NT2/D1 (cell line): ENCODE measurements around the gene SEC14L1.

Experiments
- DNase-seq: peaks from one replicate; pipeline ENCODE4 v3.0.0-alpha.2; 2011; ENCODE audit warnings: low read depth, low spot score
- H3K27me3 ChIP-seq: 2 replicates; pipeline ENCODE4 v1.6.0; 2011; ENCODE audit warnings: mild to moderate bottlenecking; ENCODE audit not compliant: insufficient read length, insufficient read depth
- H3K36me3 ChIP-seq: 2 replicates; pipeline ENCODE4 v1.6.1; 2011; ENCODE audit warnings: mild to moderate bottlenecking, low read length, mixed read lengths; ENCODE audit not compliant: insufficient read depth, insufficient read length
- H3K4me1 ChIP-seq: 2 replicates; pipeline ENCODE4 v1.5.1; 2011; ENCODE audit not compliant: insufficient read depth, insufficient read length
- H3K4me3 ChIP-seq: 2 replicates; pipeline ENCODE4 v1.5.1; 2011; ENCODE audit warnings: low read depth; ENCODE audit not compliant: insufficient read length
- H3K9ac ChIP-seq: 2 replicates; pipeline ENCODE4 v1.6.0; 2011; ENCODE audit warnings: low read depth; ENCODE audit not compliant: insufficient read length
- H3K9me3 ChIP-seq: 2 replicates; pipeline ENCODE4 v1.5.1; 2011; ENCODE audit warnings: mild to moderate bottlenecking, low read length; ENCODE audit not compliant: insufficient read depth
- SUZ12 ChIP-seq: IDR thresholded peaks from 2 replicates; pipeline ENCODE4 v1.6.1; 2011; ENCODE audit not compliant: insufficient read length, insufficient read depth; ENCODE audit errors: extremely low read depth
- YY1 ChIP-seq: IDR thresholded peaks from 2 replicates; pipeline ENCODE4 v1.6.1; 2011; ENCODE audit not compliant: insufficient read length, insufficient read depth
- ZNF274 ChIP-seq: IDR thresholded peaks from 2 replicates; pipeline ENCODE4 v1.6.1; 2011; ENCODE audit warnings: mild to moderate bottlenecking, low read depth, low read length

Gene SEC14L1

DNA sequence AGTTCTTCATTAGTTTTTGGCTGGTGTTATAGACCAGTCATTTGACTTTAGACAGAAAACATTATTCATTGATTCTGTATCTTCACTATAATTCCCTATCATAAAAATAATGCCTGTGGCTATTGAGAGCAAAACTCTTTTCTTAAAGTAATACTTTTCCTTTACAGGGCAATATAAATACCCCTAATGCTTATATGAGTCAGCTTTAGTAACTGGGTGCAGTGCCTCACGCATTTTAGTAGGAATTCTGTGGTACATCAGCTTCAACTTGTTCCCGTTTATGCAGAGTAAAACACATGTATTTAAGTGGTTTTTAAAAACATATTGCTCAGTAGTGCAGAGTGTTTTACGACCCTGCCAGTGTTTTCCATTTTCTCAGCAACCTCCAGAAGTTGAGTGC is 68.1 kb downstream of the SEC14L1 start:
- Histone ChIP-seq H3K4me3 (no peak overlapping the region), H3K27me3 (no peaks in the 10 kb centered on the region), H3K4me1 (peaks cover 22% of the 10 kb centered on the region), H3K9ac (no peak overlapping the region), H3K36me3 (peaks cover 90% of the 10 kb centered on the region), H3K9me3 (no peaks in the 10 kb centered on the region)
- no peak for DNase-seq
- TF ChIP-seq SUZ12 (no peak), ZNF274 (no peak), YY1 (no peak)

DNA sequence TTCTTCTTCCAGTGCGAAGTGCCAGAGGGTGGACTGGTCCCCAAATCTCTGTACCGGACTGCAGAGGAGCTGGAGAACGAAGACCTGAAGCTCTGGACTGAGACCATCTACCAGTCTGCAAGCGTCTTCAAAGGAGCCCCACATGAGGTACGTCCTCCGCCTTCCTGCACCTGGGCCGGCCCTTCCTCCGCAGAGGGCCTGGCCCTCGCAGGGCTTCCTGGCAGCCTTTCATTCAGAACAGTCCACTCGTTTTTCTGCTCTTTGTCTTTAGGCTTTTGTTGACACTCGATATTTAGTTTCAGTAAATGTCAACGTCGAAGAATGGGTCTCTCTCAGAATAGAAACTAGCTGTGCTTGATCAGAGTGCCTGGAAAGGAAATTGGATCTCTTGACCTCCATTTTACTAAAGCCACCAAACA is 68.6 kb downstream of the SEC14L1 start:
- H3K36me3 ChIP-seq, result peaks cover 94% of the 10 kb centered on the region
- TF ChIP-seq ZNF274 (no peak), SUZ12 (no peak), YY1 (no peak)
- H3K9me3 ChIP-seq, result no peaks in the 10 kb centered on the region
- H3K4me1 ChIP-seq, result peaks cover 22% of the 10 kb centered on the region
- DNase-seq, result no peak
- H3K27me3 ChIP-seq, result no peaks in the 10 kb centered on the region
- H3K4me3 ChIP-seq, result no peak overlapping the region
- H3K9ac ChIP-seq, result no peak overlapping the region

DNA sequence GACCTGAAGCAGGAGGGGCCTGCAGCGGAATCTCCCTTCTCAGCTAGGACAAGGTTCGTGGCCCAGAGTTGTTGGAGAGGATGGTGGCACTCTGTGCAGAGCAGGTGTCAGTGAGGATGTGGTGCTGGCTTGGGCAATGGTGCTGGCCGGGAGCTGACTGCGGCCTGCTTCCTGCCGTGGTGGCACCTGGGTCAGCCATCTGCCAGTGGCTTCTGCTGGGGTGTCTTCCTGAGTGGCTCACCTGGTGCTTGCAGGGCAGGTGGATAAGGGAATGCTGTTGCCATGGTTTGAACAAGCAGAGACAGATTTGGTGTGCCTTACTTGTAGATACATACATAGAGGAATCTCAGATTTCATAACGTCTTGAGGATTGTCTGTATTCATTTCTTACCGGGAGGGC is 69.6 kb downstream of the SEC14L1 start:
- H3K36me3 ChIP-seq, result peaks cover 94% of the 10 kb centered on the region
- H3K27me3 ChIP-seq, result no peaks in the 10 kb centered on the region
- H3K9ac ChIP-seq, result no peak overlapping the region
- no peak for TF ChIP-seq SUZ12
- no peak for TF ChIP-seq ZNF274
- TF ChIP-seq YY1, result no peak
- no peak overlapping the region for H3K4me3 ChIP-seq
- H3K4me1 ChIP-seq, result peaks cover 22% of the 10 kb centered on the region
- DNase-seq, result no peak
- H3K9me3 ChIP-seq, result no peaks in the 10 kb centered on the region

DNA sequence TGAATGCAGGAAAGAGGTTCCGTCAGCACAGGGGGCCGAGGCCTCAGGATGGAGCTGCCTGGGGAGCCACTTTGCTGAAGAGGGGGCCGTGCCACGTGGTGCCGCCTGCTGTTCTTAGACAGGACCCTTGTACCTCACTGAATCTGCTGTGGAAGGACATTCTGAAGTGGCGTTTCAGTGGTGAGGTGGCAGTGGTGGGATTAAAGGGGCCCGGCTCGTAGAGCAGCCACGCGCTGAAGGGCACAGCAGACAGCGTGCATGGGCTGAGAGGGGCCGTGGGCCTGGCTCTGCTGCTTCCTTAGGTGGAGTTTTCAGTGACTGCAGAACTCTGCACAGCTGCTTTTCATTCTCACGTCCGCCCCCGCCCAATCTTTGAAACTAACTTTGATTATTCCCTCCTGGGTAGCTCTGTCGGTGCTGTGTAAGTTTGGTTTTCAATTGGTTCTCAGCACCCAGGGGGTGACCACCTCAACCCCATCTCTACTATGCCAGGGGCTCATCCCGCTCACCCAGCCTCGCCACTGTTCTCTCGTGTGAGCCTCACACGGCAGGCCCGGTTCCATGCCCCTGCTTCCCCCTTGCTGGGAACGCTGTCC is 70.3 kb downstream of the SEC14L1 start:
- DNase-seq, result no peak
- Histone ChIP-seq H3K27me3 (no peaks in the 10 kb centered on the region), H3K4me1 (peaks cover 22% of the 10 kb centered on the region), H3K9ac (no peak overlapping the region), H3K4me3 (no peak overlapping the region), H3K36me3 (peaks cover 90% of the 10 kb centered on the region), H3K9me3 (no peaks in the 10 kb centered on the region)
- TF ChIP-seq ZNF274 (no peak), YY1 (no peak), SUZ12 (no peak)

DNA sequence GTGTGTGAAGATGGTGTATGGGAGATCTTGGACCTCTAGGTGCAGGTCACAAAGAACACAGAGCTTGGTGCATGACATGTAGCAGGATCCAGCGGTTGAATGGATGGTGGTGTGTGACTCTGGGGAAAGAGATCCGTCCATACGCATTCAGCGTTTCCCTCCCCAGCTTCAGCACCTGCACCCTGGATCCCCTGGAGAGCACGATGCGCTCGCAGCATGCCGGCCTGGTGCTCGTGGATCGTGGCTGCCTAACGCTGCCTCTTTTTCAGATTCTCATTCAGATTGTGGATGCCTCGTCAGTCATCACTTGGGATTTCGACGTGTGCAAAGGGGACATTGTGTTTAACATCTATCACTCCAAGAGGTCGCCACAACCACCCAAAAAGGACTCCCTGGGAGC is 70.9 kb downstream of the SEC14L1 start:
- H3K36me3 ChIP-seq, result peaks cover 90% of the 10 kb centered on the region
- peaks cover 22% of the 10 kb centered on the region for H3K4me1 ChIP-seq
- no peak for DNase-seq
- no peak overlapping the region for H3K9ac ChIP-seq
- no peaks in the 10 kb centered on the region for H3K9me3 ChIP-seq
- TF ChIP-seq SUZ12 (no peak), YY1 (no peak), ZNF274 (no peak)
- no peaks in the 10 kb centered on the region for H3K27me3 ChIP-seq
- no peak overlapping the region for H3K4me3 ChIP-seq

DNA sequence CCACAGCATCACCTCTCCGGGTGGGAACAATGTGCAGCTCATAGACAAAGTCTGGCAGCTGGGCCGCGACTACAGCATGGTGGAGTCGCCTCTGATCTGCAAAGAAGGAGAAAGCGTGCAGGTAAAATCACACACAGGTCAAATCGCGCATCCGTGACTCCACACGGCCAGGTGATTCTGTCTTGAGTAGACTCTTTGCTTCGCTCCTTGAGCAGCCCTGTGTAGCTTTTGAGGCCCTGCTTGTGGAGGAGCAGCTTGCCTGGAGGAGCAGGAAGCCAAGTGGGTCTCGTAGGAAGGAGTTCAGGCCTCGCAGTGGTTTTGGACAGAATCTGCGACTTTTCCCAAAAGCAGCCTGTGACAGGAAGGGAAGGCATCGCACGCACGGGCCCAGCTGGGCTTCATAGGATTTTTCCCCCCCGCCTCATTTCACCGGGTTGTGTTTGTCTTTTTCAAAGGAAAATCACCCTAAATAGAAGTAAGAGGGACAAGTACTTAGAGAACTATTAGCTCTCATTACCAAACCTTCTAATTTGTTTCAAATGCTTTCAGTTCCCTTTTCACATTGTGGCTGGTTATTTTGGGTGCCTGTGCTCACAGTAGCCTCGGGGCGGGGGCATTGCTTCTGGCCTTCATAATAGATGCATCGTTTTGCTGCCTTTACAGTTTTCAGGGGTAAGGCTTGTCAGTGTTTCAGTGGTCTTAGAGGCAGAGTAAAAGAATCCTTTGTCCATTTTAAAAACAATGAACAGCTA is 71.5 kb downstream of the SEC14L1 start:
- peaks cover 91% of the 10 kb centered on the region for H3K36me3 ChIP-seq
- H3K4me1 ChIP-seq, result peaks cover 22% of the 10 kb centered on the region
- H3K9ac ChIP-seq, result peak overlapping the region; percentile 24
- no peak for TF ChIP-seq SUZ12
- no peak for TF ChIP-seq ZNF274
- no peak for TF ChIP-seq YY1
- no peaks in the 10 kb centered on the region for H3K9me3 ChIP-seq
- DNase-seq, result no peak
- H3K27me3 ChIP-seq, result no peaks in the 10 kb centered on the region
- no peak overlapping the region for H3K4me3 ChIP-seq
